Pancreas (tissue), 10 donors: ENCODE measurements around the gene ABHD10. TPM values are rescaled to one million over a fixed set of nuclear protein-coding genes. Genes with fewer than 3 reads are reported as not detected.

Experiments
- ATAC-seq, 4 donors: fragments of 200-7000 bp; cut with Tn5 transposase; one replicate each; pipeline versions ENCODE4 v1.8.0 to v1.9.1; 2020; ENCODE audit warnings: mild to moderate bottlenecking in 4 of 4, moderate library complexity in 4 of 4
- DNase-seq, 6 donors: peaks; one replicate each; pipeline ENCODE4 v3.0.0-alpha.2; 2020
- FAIRE-seq: peaks from 2 replicates; lab custom pipeline; 2012; peaks lifted over from hg19 to GRCh38; lab: Jason Lieb, UNC
- H3K27ac ChIP-seq, 4 donors: fragments of 200-600 bp; sonication (generic); 1 replicate in 3 of 4; 2 replicates in 1 of 4; pipeline versions ENCODE4 v1.5.0 to v1.8.0; 2020
- H3K27me3 ChIP-seq, 4 donors: fragments of 200-600 bp; one replicate each; pipeline ENCODE4 v1.8.0; 2021
- H3K36me3 ChIP-seq, 3 donors: fragments of 200-600 bp; sonication (generic) in 1 of 3; one replicate each; pipeline versions ENCODE4 v1.5.0 to v1.8.0; 2020 to 2021
- H3K4me1 ChIP-seq, 3 donors: fragments of 200-600 bp; one replicate each; pipeline ENCODE4 v1.8.0; 2021
- H3K4me3 ChIP-seq, 4 donors: fragments of 200-600 bp; sonication (generic) in 2 of 4; one replicate each; pipeline versions ENCODE4 v1.5.0 to v1.8.0; 2020 to 2021
- H3K9me3 ChIP-seq, 4 donors: fragments of 200-600 bp; one replicate each; pipeline ENCODE4 v1.8.0; 2021
- CTCF ChIP-seq, 4 donors: fragments of 200-600 bp; sonication (generic) in 3 of 4; IDR thresholded peaks; one replicate each; pipeline versions ENCODE4 v1.5.0 to v1.8.0; 2021; ENCODE audit warnings: antibody characterized with exemption in 4 of 4
- WGBS, 2 donors: extraction: QIAGEN DNeasy Blood & Tissue Kit; methylation state at CpG; one replicate each; pipeline ENCODE4 v1.1.7; 2013; 5-methylcytosine and 5-hydroxymethylcytosine counted together
- intact Hi-C, 3 donors: fragments of 100-400 bp; cut with DNase I; formaldehyde crosslinking; loops; one replicate each; pipeline versions ENCODE4 v1.11.1 to v1.14.2; 2022
- polyA plus RNA-seq, 2 donors: library from polyadenylated mRNA; stranded (reverse); fragments of 200-250 nt; gene quantifications; one replicate each; pipeline ENCODE4 v1.2.3, GENCODE V29; 2013
- total RNA-seq, 6 donors: library from RNA; stranded (reverse); fragmentation: NEBNext Ultra II Directional in 4 of 6; extraction: Animal tissue kit (Norgen Biotek cat#: 25700) in 4 of 6; gene quantifications; one replicate each; pipeline versions ENCODE4 v1.2.1 to v1.2.4, GENCODE V29; 2021 to 2023
- donor health status: healthy with polysubstance abuse.
- donor health status: DM: no; HTN: no; CAD: no; lungs with moderate emphysema.
- donor health status: DM: no; HTN: no; CAD: no.
- donor health status: control.
- donor health status: control.
- donor health status: Bipolar disorder and iron deficiency.
- donor health status: DM: yes; HTN: yes; CAD: no.
- donor health status: DM: no; HTN: no; CAD: no.
- donor health status: DM: no; HTN: no; CAD: no.
- donor health status: DM: yes; HTN: yes; CAD: no.

ABHD10 gene
- total RNA-seq = 10 to 100 TPM; 10.3 to 15.4 (median 13.0) TPM
- 10 to 100 TPM; 14.5 to 19.5 TPM for polyA plus RNA-seq

- Histone ChIP-seq H3K36me3 (no peaks in the 10 kb centered on the region), H3K27ac (peak within 1 kb of the TSS; percentile 62 to 80 (median 74)), H3K4me3 (peak within 1 kb of the TSS; percentile 68 to 90 (median 82)), H3K27me3 (no peaks in the 10 kb centered on the region), H3K4me1 (peaks cover 0 to 33% (median 30%) of the 10 kb centered on the region in 3 donors), H3K9me3 (no peaks in the 10 kb centered on the region)
- TF ChIP-seq CTCF (IDR thresholded peaks at IDR 0.05) = no peak
- intact Hi-C loops = no loop called here
- DNase-seq (peak; percentile 95 to 100 (median 97)), FAIRE-seq (peak; percentile 81), ATAC-seq (peak; percentile 95 to 99 (median 98))
- 0 to 2% methylated on average over 61 of the region's 61 CpGs for WGBS, 2 donors
These were observed at the start of gene ABHD10 for GRCh38 chr3:111978583-111979433. TSS of gene ABHD10 (plus strand) at chr3:111979026. CDS start at chr3:111979062, 36 bp downstream.

DNA sequence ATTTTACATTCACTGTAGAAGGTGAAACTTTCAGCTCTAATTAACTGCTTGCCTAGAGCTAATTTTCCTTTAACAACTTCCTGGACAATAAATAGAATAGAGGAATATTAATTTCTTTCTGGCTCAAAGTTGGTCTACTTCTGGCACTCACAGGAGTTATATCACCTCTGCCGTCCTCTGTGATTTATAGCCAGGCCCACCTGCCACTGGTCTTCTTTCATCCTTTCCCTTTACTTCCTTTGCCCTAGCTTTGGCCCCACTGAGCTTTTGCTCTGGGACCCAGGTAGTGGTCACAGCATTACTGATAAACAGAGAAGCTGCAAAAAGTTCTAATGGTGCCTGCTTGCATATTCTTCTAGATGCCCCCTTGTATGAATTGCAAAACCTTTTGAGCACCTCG, 49.3 kb upstream of the ABHD10 start:
- TF ChIP-seq CTCF (IDR thresholded peaks at IDR 0.05) = no peak
- intact Hi-C loops = no loop called here
- Histone ChIP-seq H3K36me3 (no peaks in the 10 kb centered on the region), H3K9me3 (no peaks in the 10 kb centered on the region), H3K27ac (no peak overlapping the region), H3K4me1 (peaks cover 0 to 9% (median 3%) of the 10 kb centered on the region in 3 donors), H3K27me3 (no peaks in the 10 kb centered on the region), H3K4me3 (no peak overlapping the region)
- DNase-seq (no peak), FAIRE-seq (no peak), ATAC-seq (no peak)
- WGBS, 2 donors = 75 to 90% methylated on average over 2 of the region's 2 CpGs

GRCh38 chr3:111932946-111933345, 45.9 kb upstream of the ABHD10 start:
- no peaks in the 10 kb centered on the region for H3K27me3 ChIP-seq
- H3K4me3 ChIP-seq = no peak overlapping the region
- 30 to 31% methylated on average over 3 of the region's 3 CpGs for WGBS, 2 donors
- DNase-seq = no peak
- no peak for FAIRE-seq
- no peak overlapping the region for H3K27ac ChIP-seq
- H3K36me3 ChIP-seq = no peaks in the 10 kb centered on the region
- peaks cover 0 to 6% (median 3%) of the 10 kb centered on the region in 3 donors for H3K4me1 ChIP-seq
- ATAC-seq = peak in 1 of 4 donors; percentile 39
- TF ChIP-seq CTCF (IDR thresholded peaks at IDR 0.05) = no peak
- H3K9me3 ChIP-seq = no peaks in the 10 kb centered on the region
- intact Hi-C loops = no loop called here

DNA sequence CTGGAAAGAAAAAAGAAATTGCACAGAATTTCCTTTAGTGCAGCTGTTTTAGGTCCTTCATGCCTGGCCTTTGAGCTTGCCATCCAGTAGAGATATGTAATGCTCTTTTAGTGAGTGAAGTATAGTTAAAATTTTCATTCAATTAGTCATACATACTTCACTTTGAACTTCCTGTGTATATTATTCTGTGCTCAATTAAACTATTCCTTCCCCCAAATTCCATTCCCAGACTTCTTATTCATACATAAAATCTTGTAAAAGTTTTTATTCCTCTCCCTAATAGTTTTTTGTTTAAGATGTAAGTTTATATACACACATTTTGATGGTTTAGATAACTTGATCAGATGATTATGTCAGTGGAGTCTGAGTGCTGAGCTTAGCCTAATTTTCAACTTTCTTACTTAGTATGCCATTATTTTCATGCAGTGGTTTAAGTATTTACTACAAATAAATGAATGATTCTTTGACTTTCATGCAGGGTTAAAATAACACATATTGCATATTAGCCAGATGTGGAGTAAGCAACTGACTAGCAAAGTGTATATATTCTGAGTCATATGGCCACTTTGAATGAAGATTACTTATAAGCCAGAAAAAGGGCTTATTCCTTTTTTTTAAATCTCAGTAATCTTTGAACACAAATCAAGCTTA, 42.5 kb upstream of the ABHD10 start:
- H3K9me3 ChIP-seq = no peaks in the 10 kb centered on the region
- no peak overlapping the region for H3K4me3 ChIP-seq
- intact Hi-C loops = no loop called here
- DNase-seq (no peak), ATAC-seq (no peak), FAIRE-seq (peak; percentile 71)
- peaks cover 0 to 6% (median 3%) of the 10 kb centered on the region in 3 donors for H3K4me1 ChIP-seq
- H3K27me3 ChIP-seq = no peaks in the 10 kb centered on the region
- peaks cover 0 to 20% (median 0%) of the 10 kb centered on the region in 3 donors for H3K36me3 ChIP-seq
- H3K27ac ChIP-seq = no peak overlapping the region
- no peak for TF ChIP-seq CTCF (IDR thresholded peaks at IDR 0.05)
